Measurements from ENCODE around the gene NFATC3. TPM values are rescaled to one million over a fixed set of nuclear protein-coding genes. Genes with fewer than 3 reads are reported as not detected.

The NFATC3 gene
- total and polyA plus RNA-seq, 2 of the 8 experiments (the other 6 are each of a cell fraction or from before 2014, with no cell fraction given) = 17.6 to 34.5 TPM

GRCh38 chr16:68197250-68197649 lies 112.1 kb downstream of the NFATC3 start:
- DNase-seq (ENCODE audit: low read depth in 1 of 2, low spot score in 2 of 2) (no peak), FAIRE-seq (no peak)
- Histone ChIP-seq H2BK120ac (replicated peaks; ENCODE audit: low read depth, low read length) (no peak overlapping the region), H3K4ac (replicated peaks; ENCODE audit: insufficient read length, low read depth, low read length) (no peak overlapping the region), H3K56ac (replicated peaks; ENCODE audit: insufficient read length, low read depth, low read length) (no peak overlapping the region), H3K23ac (ENCODE audit: insufficient read length) (no peak overlapping the region), H2AFZ (ENCODE audit: low read length) (no peak overlapping the region), H3K4me1 (replicated peaks in 1 of 4; ENCODE audit: control insufficient read depth in 3 of 4, insufficient read depth in 4 of 4, low read length in 3 of 4) (no peaks in the 10 kb centered on the region), H3K79me1 (ENCODE audit: low read depth, low read length) (no peaks in the 10 kb centered on the region; the same call in 1 of the 2 replicates), H3K79me2 (ENCODE audit: control insufficient read depth in 1 of 2, insufficient read depth in 2 of 2, low read length in 2 of 2) (no peaks in the 10 kb centered on the region), H2BK15ac (ENCODE audit: low read length) (no peak overlapping the region), H3K9ac (replicated peaks in 1 of 4; ENCODE audit: extremely low read depth in 1 of 4, low read depth in 3 of 4, low read length in 3 of 4) (no peak overlapping the region), H4K20me1 (replicated peaks in 1 of 2; ENCODE audit: control insufficient read depth in 1 of 2, insufficient read depth in 2 of 2, low read length in 2 of 2) (no peaks in the 10 kb centered on the region), H3K27ac (ENCODE audit: low read depth, low read length) (no peak overlapping the region), H3K4me2 (ENCODE audit: insufficient read depth in 1 of 2, low read depth in 2 of 2, low read length in 2 of 2) (no peak overlapping the region), H4K5ac (ENCODE audit: insufficient read length, low read depth, low read length) (no peak overlapping the region), H3K9me3 (ENCODE audit: insufficient read depth in 2 of 2, low read depth in 1 of 2, low read length in 1 of 2) (no peaks in the 10 kb centered on the region), H2AK5ac (ENCODE audit: low read depth, low read length) (no peak overlapping the region), H3K23me2 (ENCODE audit: low read depth, low read length) (no peaks in the 10 kb centered on the region), H3K14ac (ENCODE audit: insufficient read length) (no peak overlapping the region), H2BK20ac (ENCODE audit: low read length) (no peak overlapping the region), H3K36me3 (ENCODE audit: control insufficient read depth in 2 of 4, insufficient read depth in 4 of 4, low read length in 3 of 4) (no peaks in the 10 kb centered on the region), H4K91ac (replicated peaks; ENCODE audit: insufficient read length, low read length) (no peak overlapping the region), H3K4me3 (ENCODE audit: extremely low read depth in 1 of 4, insufficient read depth in 2 of 4, low read depth in 3 of 4, low read length in 4 of 4) (no peak overlapping the region), H3K18ac (ENCODE audit: extremely low read depth, low read length) (no peak overlapping the region), H4K8ac (ENCODE audit: extremely low read depth, insufficient read depth, low read length) (no peak overlapping the region), H2BK12ac (ENCODE audit: low read depth, low read length) (no peak overlapping the region), H2BK5ac (ENCODE audit: low read depth, low read length) (no peak overlapping the region), H3K27me3 (replicated peaks in 1 of 4; ENCODE audit: control insufficient read depth in 3 of 4, extremely low read depth in 1 of 4, insufficient read depth in 3 of 4, low read length in 3 of 4) (no peaks in the 10 kb centered on the region)
- no peak for TF ChIP-seq USF2 (IDR thresholded peaks at IDR 0.05; ENCODE audit: low read length)
- TF ChIP-seq MAFK (IDR thresholded peaks at IDR 0.05; ENCODE audit: low read depth, low read length) = no peak
- TF ChIP-seq GTF2F1 (IDR thresholded peaks at IDR 0.05; ENCODE audit: borderline replicate concordance, low read depth, low read length) = no peak
- no peak for TF ChIP-seq SRF (IDR thresholded peaks at IDR 0.05; ENCODE audit: low read depth, low read length)
- TF ChIP-seq CBX8 (IDR thresholded peaks at IDR 0.05; ENCODE audit: borderline replicate concordance, low read depth, low read length) = no peak
- TF ChIP-seq BACH1 (IDR thresholded peaks at IDR 0.05; ENCODE audit: low read length) = no peak
- TF ChIP-seq NRF1 (IDR thresholded peaks at IDR 0.05; ENCODE audit: low read depth, low read length) = no peak
- TF ChIP-seq NANOG (IDR thresholded peaks at IDR 0.05; ENCODE audit: insufficient read depth, low read depth, low read length, poor library complexity, severe bottlenecking) = no peak
- ChIA-PET POLR2A (ENCODE audit: partially characterized antibody) (interaction anchor here (0.9 kb wide), 1 partner anchor 44 kb away, joined by 3 read pairs; no protein-coding TSS in a partner anchor), CTCF (ENCODE audit: partially characterized antibody) (interaction anchor here (1.2 to 2.2 kb wide), 4 partner anchors 10 to 33 kb away, joined by 3 to 6 read pairs (median 5); no protein-coding TSS in a partner anchor)
- 95% methylated on average over 2 of the region's 2 CpGs; no CpG with 5 or more reads in 1 of the 2 experiments for WGBS, 2 experiments (ENCODE audit: extremely low coverage in 1 of 2, insufficient coverage in 1 of 2, insufficient read length in 1 of 2, insufficient replicate concordance in 2 of 2, low coverage in 1 of 2, low lambda C conversion rate in 2 of 2, missing lambda C conversion rate in 1 of 2)

Data from H1 (cell line).